OCI-M1 (cell line): Measurements from ENCODE around the gene HELT.
"Not testable (repeated sequence)": the region's sequence is repeated elsewhere in the genome, so short reads cannot be mapped to it uniquely, and the experiment has no call there.

ENCODE experiments used
- DNase-seq: peaks from one replicate; lab custom pipeline; 2025; lab: John Stamatoyannopoulos, UW

The HELT gene

GRCh38 chr4:185017964-185018772 lies at the start of gene HELT:
Gene HELT, plus strand, starts transcription at chr4:185018490. Its CDS starts 439 bp downstream, at chr4:185018929.
- DNase-seq: no peak

GRCh38 chr4:184968784-184969201 lies 49.5 kb upstream of the HELT start:
- no peak for DNase-seq

- DNase-seq: no peak
Measured at GRCh38 chr4:184969610-184970009, 48.7 kb upstream of the HELT start.

GRCh38 chr4:184972991-184973390 lies 45.3 kb upstream of the HELT start:
- DNase-seq: no peak

GRCh38 chr4:184976348-184976747 lies 41.9 kb upstream of the HELT start:
- DNase-seq: not testable (repeated sequence)

GRCh38 chr4:184977747-184978146 lies 40.5 kb upstream of the HELT start:
- no peak for DNase-seq

- no peak for DNase-seq
Measured at GRCh38 chr4:184978211-184978610, 40.1 kb upstream of the HELT start.

GRCh38 chr4:184979461-184980124 lies 38.7 kb upstream of the HELT start:
- no peak for DNase-seq

GRCh38 chr4:184980261-184980660 lies 38.0 kb upstream of the HELT start:
- peak; percentile 51 for DNase-seq

GRCh38 chr4:184983672-184984356 lies 34.5 kb upstream of the HELT start:
- peak; percentile 57 for DNase-seq

- DNase-seq: no peak
Measured at GRCh38 chr4:184987493-184988031, 30.7 kb upstream of the HELT start.

GRCh38 chr4:184988611-184989010 lies 29.7 kb upstream of the HELT start:
- no peak for DNase-seq

GRCh38 chr4:184989283-184989682 lies 29.0 kb upstream of the HELT start:
- not testable (repeated sequence) for DNase-seq

GRCh38 chr4:184990131-184990530 lies 28.2 kb upstream of the HELT start:
- not testable (repeated sequence) for DNase-seq

GRCh38 chr4:184991860-184992259 lies 26.4 kb upstream of the HELT start:
- DNase-seq: no peak

GRCh38 chr4:184992422-184992821 lies 25.9 kb upstream of the HELT start:
- no peak for DNase-seq

- DNase-seq: no peak
Measured at GRCh38 chr4:184993247-184993646, 25.0 kb upstream of the HELT start.

GRCh38 chr4:184994010-184994622 lies 24.2 kb upstream of the HELT start:
- no peak for DNase-seq

GRCh38 chr4:184994623-184995010 lies 23.7 kb upstream of the HELT start:
- DNase-seq: no peak

- not testable (repeated sequence) for DNase-seq
Measured at GRCh38 chr4:184997656-184998055, 20.6 kb upstream of the HELT start.

GRCh38 chr4:185002784-185003183 lies 15.5 kb upstream of the HELT start:
- no peak for DNase-seq
